RKO (cell line): ENCODE data around the gene NSMF.

Source experiments
- DNase-seq: peaks from one replicate; pipeline ENCODE4 v3.0.0-alpha.2; 2016; ENCODE audit warnings: low spot score

NSMF gene

GRCh38 chr9:137459152-137459600 lies at the start of gene NSMF:
NSMF (minus strand) TSS chr9:137459334; CDS start chr9:137459102, 232 bp downstream.
- peak; percentile 96 for DNase-seq

DNA sequence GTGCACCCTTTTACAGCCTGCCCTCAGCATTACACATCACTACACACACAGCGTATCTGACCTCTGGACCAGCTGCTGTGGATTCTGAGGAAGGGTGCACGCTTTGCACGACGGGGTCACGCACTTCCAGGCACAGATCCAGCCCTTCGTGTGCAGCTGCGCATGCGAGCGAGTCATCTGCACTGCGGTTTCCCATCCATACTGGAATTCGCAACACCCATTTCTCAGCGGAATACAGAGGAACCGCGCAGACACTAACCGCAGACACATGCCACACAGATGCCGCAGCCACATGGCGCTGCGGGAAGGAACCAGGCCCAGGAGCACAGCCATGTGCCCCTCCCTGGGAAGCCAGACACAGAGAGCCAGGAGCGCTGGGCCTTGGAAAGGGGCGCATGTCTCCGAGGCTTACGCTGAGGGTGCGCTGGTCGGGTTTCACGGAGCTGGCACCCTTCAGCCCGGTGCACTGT lies 47.6 kb upstream of the NSMF start:
- no peak for DNase-seq

- DNase-seq: no peak
Observed at GRCh38 chr9:137506274-137506673, 47.1 kb upstream of the NSMF start.

DNA sequence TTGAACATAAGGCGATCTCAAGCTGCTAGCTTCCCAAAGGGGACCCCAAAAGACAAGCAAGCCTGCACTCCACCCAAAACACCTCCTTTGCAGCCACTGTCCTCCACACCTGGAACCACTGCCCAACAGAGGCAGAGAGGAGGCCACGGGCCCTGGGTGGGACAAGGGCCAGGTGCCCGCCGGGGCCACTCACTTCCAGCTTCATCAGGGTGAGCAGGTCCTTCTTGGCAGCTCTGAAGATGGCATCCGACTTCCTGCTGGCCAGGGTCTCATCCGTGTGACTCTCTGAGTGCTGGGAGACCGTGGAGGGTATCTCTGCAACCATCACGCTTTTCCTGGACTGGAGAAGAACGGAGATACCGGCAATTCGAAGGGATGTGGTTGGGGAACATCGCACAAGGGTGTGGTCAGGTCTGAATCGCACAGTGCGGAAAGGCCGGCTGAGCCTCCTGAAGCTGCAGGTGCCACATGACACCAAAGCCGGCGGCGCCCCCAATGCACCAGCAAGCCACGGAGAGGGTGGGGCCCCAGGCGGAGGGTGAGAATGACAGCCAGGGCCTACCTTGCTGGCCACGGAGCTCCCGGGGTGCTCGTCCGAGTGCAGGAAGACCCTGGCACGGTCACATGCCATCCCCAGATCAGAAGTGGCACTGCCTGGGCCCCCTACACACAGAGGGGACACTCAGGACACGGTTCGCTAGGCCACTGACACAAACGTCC lies 46.4 kb upstream of the NSMF start:
- DNase-seq: no peak

DNA sequence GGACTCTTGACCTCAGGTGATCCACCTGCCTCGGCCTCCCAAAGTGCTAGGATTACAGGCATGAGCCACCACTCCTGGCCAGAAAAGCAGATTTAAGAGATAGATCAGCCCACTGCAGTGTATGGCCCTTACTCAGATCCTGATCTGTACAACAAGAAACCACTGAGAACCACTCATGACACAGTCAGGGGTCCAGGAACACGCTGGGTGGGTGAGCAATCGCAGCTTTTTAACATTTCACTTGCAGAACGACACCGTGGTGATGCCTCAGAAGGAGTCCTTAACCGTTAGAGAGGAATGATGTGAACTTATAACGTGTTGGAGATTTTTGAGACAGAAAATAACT lies 45.3 kb upstream of the NSMF start:
- DNase-seq: no peak

DNA sequence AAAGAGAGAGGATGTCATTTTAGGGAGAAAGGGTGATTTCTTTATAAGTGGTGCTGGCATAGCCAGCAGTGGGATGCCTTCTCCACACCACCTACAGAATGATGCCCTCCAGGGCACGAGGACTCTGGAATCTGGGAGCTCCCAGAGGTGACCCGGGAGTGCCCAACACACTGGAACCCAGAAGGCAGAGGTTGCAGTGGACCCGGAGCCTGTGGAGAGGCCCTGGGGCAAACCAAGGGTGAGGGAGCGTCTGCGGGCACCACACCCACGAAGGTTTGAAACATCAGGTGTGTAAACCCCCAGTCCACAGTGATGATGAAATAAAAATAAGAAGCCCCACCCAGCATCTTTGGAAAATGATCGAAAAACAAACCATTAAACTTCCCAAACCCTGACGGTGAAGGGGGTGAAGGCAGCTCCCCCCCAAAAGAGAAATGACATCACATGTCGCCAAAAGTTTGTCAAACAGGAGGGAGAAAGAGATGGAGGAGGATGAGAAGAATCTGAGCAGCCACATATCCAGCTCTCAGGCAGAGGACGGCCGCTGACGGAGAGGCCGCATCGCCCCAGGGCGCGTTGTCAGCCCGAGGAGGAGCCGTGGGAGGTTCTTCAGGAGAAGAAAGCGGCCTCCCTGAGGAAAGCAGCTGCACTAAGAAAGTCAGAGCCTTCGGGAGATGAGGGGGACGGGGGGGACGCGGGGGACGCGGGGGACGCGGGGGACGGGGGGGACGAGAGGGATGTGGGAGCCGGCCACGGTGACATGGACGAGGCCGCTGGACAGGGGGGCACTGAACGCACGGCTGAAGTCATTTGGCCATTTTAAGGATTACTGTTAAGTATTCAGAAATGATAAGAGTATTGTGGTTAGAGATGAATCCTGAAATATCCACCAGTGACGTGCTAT lies 43.1 kb upstream of the NSMF start:
- no peak for DNase-seq

DNA sequence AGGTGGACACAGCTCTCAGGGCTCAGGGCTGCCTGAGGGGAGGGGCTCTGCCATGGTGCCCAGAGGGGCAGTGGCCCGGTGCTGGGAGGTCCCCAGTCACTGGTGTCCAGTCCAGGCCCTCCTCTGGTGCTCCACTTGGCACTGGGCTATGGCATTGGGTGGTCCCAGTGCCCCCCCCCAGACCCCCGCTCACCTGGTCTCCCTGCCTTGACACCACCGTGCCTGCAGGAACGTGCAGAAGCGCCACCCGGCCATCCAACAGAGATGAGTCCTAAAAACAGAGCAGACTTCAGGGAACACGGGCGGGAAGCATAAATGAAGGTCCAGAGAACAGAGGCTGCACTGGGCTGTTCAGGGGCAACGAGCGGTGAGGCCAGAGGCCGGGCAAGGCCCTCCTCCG lies 42.3 kb upstream of the NSMF start:
- DNase-seq: no peak

- DNase-seq: no peak
Observed at GRCh38 chr9:137500666-137501397, 41.7 kb upstream of the NSMF start.

GRCh38 chr9:137499858-137500661 lies 40.9 kb upstream of the NSMF start:
- DNase-seq: no peak

DNA sequence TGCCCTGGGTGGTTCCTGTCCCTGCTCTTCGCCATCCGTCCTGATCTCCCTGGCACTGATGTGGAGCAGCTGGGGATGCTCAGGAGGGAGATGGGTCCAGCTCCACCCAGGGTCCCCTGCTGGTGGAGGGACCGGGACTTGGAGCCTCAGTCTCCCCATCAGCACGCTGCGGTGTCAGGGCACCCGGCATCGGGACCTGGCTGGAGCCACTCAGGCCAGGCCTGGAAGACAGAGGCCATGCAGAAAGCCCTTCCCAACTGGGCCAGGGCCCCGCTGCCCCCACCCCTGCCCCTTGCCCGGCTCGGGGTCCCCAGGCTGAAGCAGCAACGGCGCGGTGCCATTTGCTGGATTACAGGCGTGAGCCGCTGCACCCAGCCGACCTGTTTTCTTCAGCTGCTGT lies 40.3 kb upstream of the NSMF start:
- DNase-seq: no peak

DNA sequence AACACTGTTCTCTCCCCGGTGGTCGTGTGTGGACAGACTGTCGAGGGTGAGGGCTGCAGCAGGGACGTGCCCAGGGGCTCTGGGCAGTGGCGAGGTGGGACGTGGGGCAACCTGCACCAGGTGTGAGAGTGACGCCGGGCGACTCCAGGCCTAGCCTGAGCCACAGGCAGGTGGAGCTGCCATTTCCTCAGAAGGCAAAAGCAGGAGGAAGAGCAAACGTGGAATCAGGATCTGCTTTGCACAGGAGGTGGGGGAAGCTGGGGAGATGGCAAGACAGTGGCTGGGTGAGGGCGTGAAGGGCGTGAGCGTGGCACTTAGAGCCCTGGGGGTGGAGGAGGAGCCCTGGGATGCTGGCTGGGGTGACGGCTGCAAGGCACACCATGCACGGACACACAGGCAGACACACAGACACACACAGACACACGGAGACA lies 39.6 kb upstream of the NSMF start:
- no peak for DNase-seq

GRCh38 chr9:137497921-137498719 lies 39.0 kb upstream of the NSMF start:
- DNase-seq: no peak

DNA sequence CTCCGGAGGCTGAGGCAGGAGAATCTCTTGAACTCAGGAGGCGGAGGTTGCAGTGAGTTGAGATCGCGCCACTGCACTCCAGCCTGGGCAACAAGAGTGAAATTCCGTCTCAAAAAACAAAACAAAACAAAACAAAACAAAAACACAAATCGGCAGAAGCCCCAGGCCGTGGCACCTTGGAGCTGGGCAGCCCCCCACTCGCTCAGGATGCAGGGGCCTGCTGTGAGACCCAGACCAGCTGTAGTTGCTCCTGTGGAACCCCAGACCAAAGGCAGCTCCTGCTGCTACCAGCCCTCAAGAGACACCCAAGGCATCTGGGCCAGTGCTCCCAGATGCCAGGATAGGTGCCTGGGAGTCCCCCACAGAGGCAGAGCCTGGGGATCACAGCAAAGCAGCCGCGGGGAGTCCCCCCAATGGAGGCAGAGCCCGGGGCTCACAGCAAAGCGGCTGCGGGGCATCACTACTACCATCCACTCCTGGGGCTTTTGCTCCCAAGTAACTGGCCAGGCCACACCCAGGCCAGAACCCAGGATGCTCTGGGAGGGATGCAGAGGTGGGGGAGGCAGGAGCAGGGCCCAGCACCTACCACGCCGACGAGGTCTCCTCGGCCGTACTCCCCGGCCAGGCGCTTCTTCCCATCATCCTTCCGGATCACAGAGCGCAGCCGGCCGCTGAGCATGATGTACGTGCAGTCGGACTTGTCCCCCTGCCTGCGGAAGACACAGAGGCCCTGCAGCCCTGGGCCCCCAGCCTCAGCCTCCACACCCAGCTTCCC lies 37.7 kb upstream of the NSMF start:
- no peak for DNase-seq

DNA sequence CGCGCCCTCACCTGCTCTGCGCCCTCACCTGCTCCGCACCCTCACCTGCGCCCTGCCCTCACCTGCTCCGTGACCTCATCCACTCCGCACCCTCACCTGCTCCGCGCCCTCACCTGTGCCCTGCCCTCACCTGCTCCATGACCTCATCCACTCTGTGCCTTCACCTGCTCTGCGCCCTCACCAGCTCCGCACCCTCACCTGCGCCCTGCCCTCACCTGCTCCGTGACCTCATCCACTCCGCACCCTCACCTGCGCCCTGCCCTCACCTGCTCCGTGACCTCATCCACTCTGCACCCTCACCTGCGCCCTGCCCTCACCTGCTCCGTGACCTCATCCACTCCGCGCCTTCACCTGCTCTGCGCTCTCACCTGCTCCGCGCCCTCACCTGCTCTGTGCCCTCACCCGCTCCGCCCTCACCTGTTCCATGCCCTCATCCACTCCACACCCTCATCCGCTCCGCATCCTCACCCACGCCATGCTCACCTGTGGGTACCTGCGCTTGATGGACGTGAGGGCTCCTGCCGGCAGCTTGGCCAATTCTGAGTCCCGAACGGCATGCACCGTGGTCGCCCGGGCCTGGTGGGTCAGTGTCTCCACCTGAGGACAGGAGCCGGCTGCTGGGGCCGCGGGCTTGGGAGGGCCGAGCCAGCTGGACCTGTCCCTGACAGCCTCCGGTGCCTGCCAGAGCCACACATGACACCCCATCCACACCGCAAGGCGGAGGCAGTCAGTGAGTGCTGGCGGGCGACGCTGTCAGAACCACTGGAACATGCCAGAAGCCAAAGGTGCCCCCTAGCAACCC lies 35.6 kb upstream of the NSMF start:
- no peak for DNase-seq

DNA sequence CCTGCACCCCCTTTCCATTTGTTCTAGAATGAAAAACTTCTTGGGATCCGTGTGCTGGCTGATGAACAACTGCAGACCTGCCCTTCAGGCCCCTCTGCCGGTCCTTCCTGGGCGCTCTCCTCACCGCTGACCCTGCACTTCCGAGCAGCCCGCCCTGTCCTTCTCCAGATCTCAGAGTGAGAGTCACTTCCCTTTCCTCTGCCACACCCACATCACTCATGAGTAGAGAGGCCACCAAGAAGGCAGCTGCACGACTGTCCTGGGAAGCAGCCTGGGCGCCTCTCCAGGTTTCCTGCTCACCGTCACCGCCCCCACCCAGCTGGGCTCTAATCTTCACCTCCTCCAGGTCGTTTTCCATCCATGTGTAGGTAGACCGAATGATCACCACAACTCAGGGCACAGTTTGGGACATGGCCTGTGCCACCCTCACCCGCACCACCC lies 35.0 kb upstream of the NSMF start:
- no peak for DNase-seq

DNA sequence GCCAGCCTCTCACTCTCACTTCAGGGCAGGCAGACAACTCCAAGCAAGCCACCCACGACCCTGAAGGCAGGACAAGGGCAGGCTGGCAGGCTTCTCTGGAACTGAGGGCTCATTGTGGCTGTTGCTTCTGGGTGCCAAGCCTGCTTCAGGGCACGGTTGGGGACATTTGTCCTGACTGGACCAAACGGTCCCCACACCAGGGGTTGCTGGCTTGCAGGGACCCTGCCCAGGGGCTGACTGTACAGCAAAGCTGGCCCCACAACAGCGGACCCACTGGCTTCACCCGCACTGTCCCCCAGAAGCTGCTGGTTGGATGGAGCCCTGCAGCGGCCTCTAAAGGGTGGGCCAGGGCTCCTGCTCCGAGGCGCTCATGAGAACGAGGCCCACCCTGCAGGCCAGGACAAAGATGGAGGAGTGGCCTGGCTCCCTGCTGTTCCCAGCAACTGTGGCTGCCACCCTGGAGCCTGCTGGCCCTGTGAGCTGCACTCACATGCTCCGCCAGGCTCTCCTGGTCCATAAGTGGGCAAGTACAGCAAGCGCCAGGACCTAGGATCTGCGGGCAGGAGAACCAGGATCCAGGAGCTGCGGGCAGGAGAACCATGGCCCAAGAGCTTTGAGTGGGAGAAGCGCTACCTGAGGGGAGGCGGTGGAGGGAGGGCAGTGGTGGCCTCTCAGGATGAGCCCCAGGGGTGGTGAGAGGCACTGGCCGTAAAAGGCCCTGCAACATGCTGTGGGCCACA lies 34.4 kb upstream of the NSMF start:
- no peak for DNase-seq

DNA sequence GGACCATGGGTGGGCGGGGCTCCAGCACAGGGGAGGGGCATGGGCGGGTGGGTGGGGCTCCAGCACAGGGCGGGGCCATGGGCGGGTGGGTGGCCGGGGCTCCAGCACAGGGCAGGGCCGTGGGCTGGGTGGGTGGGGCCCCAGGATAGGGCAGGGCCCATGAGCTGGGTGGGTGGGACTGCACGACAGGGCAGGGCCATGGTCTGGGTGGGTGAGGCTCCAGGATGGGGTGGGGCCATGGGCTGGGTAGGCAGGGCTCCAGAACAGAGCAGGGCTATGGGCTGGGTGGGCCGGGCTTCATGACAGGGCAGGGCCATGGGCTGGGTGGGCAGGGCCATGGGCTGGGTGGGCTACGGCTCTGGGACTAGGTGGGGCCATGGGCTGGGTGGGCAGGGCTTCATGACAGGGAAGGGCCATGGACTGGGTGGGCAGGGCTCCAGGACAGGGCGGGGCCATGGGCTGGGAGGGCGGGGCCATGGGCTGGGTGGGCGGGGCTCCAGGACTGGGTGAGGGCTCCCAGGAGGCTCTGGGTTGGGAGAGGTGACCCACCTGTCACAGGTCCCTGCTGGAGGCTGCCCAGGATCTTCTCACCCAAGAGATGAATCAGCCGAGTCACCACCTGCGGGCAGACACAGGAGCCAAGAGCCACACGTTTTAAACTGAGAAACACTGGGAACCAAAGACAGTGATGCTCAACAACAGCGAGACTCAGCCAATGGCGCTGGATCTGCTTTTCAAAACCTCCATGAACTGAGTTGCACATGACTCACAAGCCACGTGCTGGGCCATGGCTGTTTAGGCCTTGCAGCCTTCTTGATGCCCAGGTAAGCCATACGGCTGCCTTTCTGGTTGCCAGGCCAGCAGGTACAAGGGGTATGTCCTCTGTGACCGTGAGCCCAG lies 33.6 kb upstream of the NSMF start:
- peak; percentile 53 for DNase-seq
